Cardiac septum (tissue), 1 donor: ENCODE results near the gene SETD1B. TPM values are rescaled to one million over a fixed set of nuclear protein-coding genes. Genes with fewer than 3 reads are reported as not detected.
"Not testable (repeated sequence)": the region's sequence is repeated elsewhere in the genome, so short reads cannot be mapped to it uniquely, and the experiment has no call there.

Source experiments
- DNase-seq: peaks from one replicate; pipeline ENCODE4 v3.0.0-alpha.2; 2020; ENCODE audit warnings: low spot score
- intact Hi-C: fragments of 100-400 bp; cut with DNase I; formaldehyde crosslinking; loops from one replicate; pipeline ENCODE4 v1.14.0; 2022
- long read RNA-seq: library from polyadenylated mRNA; unstranded; transcript quantifications from one replicate; pipeline ENCODE4 v2.0.0, GENCODE V29; 2021
- total RNA-seq: library from RNA; stranded (reverse); fragmentation: NEBNext Ultra II Directional; extraction: Animal tissue kit (Norgen Biotek cat#: 25700); gene quantifications from one replicate; pipeline ENCODE4 v1.2.1, GENCODE V29; 2021
- donor health status: DM: no; HTN: no; CAD: no.

SETD1B gene
- 13.0 TPM for total RNA-seq
- long read RNA-seq, partial matches to known transcripts: 6 of 14 reads
- long read RNA-seq, other reads (novel, unspliced or antisense): 8 of 14 reads

DNA sequence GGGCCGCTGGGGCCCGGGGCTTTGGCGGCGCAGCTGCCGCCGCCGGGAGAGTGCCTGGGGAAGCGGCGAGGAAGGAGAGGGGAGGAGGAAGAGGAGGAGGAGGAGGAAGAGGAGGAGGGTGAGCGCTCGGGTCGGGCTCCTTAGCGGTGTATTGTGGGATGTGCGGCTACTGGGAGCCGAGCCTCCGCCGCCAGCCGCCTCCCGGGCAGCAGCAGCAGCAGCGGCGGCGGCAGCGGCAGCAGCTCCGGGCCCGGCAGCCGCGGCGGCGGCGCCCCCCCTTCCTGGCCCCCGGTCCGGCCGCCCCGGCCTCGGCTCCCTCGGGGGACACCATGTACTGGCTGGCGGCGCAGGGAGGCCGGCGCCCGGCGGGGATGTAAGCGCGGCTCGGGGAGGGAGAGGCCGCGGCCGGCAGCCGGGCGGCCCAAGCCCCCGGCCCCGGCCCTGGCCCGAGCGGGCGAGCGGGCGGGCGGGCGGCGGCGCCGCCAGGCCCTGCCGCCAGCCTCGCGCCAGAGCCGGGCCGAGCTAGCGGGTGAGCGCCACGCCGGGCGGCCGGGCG is at the start of gene SETD1B:
TSS of gene SETD1B (plus strand) at position 149 of the 556 bp plus-strand sequence. CDS start 729 bp downstream, outside the sequence.
- intact Hi-C loops: no loop called here
- DNase-seq: no peak

GRCh38 chr12:121754836-121755235 is 49.0 kb upstream of the SETD1B start:
- intact Hi-C loops: loop anchor here (5.0 kb wide), 1 partner anchor 43 kb away; the partner anchor contains the start of gene TMEM120B
- no peak for DNase-seq

DNA sequence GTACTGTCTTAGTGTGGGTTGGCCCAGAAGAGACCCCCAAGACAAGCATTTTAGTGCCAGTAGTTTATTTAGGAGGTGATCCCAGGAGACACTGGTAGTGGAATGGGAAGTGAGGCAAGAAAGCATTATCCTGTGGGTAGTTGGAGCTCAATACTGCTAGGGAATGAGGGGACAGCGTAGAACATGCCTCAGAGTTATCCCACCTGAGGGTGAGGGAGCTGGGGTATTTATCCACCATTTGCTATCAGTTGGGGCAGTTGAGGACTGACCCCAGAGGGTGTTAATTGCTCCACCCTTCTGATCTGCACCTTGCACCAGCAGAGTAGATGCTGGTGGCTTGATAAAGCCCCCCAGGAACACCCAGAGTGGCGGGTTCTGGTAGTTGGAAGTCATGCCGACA is 48.2 kb upstream of the SETD1B start:
- no peak for DNase-seq
- intact Hi-C loops: no loop called here

DNA sequence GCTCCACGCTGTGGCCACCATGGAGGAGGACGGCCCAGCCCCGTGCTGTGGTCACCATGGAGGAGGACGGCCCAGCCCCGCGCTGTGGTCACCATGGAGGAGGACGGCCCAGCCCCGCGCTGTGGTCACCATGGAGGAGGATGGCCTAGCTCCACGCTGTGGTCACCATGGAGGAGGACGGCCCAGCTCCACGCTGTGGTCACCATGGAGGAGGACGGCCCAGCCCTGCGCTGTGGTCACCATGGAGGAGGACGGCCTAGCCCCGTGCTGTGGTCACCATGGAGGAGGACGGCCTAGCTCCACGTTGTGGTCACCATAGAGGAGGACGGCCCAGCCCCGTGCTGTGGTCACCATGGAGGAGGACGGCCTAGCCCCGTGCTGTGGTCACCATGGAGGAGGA is 45.3 kb upstream of the SETD1B start:
- DNase-seq: not testable (repeated sequence)

DNA sequence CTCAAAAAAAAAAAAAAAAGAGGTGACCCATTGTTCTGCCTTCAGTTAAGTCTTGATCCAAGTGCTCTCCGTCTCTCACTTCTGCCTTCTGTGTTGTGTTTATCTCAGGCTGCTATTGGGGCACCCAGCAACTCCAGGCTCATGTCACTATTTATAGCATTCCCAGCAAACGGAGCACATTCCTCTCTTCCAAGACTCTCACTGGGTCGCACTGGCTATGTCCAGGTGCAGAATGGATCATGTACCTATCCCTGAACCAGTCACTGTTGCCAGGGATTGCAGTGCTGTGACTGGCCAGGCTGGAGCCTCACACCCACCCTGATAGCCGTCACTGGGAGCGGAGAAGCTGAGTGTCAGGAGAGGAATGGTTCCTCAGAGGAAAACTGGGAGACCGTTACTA is 41.5 kb upstream of the SETD1B start:
- no peak for DNase-seq
- intact Hi-C loops: no loop called here

More for the DNA sequence above, 45.3 kb upstream of the SETD1B start:
- intact Hi-C loops: not testable (repeated sequence)

DNA sequence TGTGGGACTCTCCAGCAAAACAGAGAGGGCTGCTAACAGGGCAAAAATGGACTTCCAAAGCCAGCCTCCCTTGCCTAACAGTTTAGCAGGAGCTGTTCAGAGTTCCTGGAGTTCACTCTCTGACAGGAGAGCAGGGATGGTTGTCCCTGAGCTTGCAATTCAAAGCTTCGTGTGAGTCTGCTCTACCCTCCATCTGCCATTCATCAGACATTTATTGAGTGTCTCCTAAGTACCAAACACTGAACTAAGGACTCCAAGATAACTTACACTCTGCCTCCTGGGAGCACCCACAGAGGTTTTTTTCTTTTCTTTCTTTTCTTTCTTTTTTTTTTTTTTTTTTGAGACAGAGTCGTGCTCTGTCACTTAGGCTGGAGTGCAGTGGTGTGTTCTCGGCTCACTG is 39.0 kb upstream of the SETD1B start:
- no peak for DNase-seq
- intact Hi-C loops: no loop called here

GRCh38 chr12:121765573-121765972 is 38.2 kb upstream of the SETD1B start:
- DNase-seq: no peak
- intact Hi-C loops: no loop called here

GRCh38 chr12:121766290-121767039 is 37.3 kb upstream of the SETD1B start:
- DNase-seq: no peak

GRCh38 chr12:121767525-121768016 is 36.2 kb upstream of the SETD1B start:
- DNase-seq: no peak
- intact Hi-C loops: no loop called here

More at GRCh38 chr12:121766290-121767039, 37.3 kb upstream of the SETD1B start:
- intact Hi-C loops: no loop called here

DNA sequence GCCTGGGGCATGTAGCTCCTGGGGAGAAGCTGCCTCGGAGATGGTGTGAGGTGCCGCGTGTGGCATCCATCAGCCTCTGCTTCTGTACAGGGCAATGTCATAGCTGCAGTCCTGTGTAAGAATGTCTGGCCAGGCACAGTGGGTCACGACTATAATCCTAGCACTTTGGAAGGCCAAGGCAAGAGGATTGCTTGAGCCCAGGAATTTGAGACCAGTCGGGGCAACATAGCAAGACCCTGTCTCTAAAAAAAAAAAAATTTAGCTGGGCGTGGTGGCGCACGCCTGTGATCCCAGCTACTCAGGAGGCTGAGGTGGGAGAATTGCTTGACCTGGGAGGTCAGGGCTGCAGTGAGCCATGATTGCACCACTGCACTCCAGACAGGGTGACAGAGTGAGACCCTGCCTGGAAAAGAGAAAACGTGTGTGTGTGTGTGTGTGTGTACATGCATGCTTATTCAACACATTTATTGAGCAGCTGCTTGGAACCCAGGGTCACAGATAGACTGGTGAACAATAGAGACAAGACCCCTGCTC is 34.4 kb upstream of the SETD1B start:
- intact Hi-C loops: no loop called here

GRCh38 chr12:121769831-121770301 is 33.9 kb upstream of the SETD1B start:
- intact Hi-C loops: no loop called here
- DNase-seq: no peak

More for the DNA sequence above, 34.4 kb upstream of the SETD1B start:
- DNase-seq: no peak

GRCh38 chr12:121770388-121770787 is 33.4 kb upstream of the SETD1B start:
- intact Hi-C loops: no loop called here
- no peak for DNase-seq

GRCh38 chr12:121770813-121771625 is 32.8 kb upstream of the SETD1B start:
- DNase-seq: no peak
- intact Hi-C loops: no loop called here

DNA sequence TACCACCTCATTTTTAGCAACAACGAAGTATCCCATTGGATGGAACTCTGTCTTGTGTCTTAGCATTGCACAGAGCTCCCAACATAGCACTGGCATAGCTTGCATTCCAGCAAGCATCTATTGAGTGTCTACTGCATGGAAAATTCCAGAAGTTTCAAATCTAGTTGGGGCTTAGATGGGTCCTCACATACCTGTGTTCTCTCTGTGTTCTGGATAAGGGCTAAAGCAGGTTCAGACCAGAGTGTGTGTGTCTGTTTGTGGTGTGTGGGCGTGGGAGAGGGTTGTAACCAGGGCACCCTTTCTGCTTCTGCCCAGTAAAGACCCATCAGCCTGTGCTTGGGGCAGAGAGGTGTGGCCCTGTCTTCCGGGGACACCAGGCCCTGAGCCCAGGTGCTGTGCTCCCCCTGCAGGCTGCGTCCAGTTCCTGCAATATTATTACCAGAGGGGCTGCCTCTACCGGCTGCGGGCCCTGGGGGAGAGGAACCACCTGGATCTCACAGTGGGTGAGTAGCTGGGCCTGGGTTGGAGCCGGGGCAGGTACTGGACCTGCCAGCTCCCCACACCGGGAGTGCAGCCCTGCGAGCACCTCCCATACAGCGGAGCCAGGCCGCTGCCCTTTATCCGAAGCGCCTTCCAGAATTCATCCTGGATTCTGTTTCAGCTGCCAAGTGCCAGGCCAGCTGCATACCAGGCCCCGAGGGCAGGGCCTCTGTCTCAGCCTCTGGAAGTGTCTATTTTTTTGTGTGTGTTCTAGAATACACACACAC is 30.6 kb upstream of the SETD1B start:
- intact Hi-C loops: loop anchor here (1.0 kb wide), 1 partner anchor 76 kb away; no protein-coding TSS in a partner anchor
- no peak for DNase-seq

DNA sequence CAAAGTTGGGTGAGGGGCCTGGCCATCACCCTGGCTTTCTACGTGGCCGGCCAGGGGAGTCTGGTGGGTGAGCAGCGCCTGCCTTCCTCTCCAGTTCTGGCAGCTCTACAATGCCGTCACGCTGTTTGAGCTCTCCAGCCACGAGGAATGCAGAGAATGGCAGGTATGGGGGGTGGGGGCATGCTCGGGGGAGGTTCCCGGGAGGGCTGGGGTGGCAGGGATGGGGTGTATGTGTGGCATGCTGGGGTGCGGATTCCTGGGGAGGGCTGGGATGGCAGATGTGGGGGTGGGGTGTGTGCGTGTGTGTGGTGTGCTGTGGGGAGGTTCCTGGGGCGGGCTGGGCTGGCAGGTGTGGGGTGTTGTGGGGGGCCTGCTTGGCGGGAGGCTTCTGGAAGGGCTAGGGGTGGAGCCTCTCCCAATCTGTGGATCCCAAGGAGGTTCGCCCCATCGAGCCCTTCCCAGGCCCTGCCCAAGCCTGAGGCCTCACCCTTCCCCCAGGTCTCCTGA is 28.8 kb upstream of the SETD1B start:
- intact Hi-C loops: loop anchor here (5.0 kb wide), 1 partner anchor 37 kb away; no protein-coding TSS in a partner anchor
- no peak for DNase-seq

GRCh38 chr12:121775501-121775900 is 28.3 kb upstream of the SETD1B start:
- intact Hi-C loops: loop anchor here (5.0 kb wide), 1 partner anchor 37 kb away; no protein-coding TSS in a partner anchor
- DNase-seq: no peak

GRCh38 chr12:121776190-121777098 is 27.4 kb upstream of the SETD1B start:
- intact Hi-C loops: loop anchor here (2.0 to 5.0 kb wide), 2 partner anchors 18 to 36 kb away; no protein-coding TSS in a partner anchor
- peak; percentile 93 for DNase-seq
